SU-DHL-6 (cell line): Measurements from ENCODE around the gene CARD14.

Experiments used
- H2AFZ ChIP-seq: fragments of 200-600 bp; sonication (generic); 2 replicates; pipeline ENCODE4 v1.6.1; 2014; ENCODE audit warnings: low read depth, mild to moderate bottlenecking, moderate library complexity, mixed read lengths, antibody characterized with exemption, low read length; ENCODE audit not compliant: severe bottlenecking
- H3F3A ChIP-seq: fragments of 200-600 bp; shearing (Covaris generic); 2 replicates; pipeline ENCODE4 v1.6.0; 2016; ENCODE audit warnings: antibody characterized with exemption, mild to moderate bottlenecking; ENCODE audit not compliant: insufficient read depth
- H3K27ac ChIP-seq: fragments of 200-600 bp; sonication (generic); 2 replicates; pipeline ENCODE4 v1.5.1; 2016; ENCODE audit warnings: low read depth, mild to moderate bottlenecking, low read length, moderate library complexity, mixed read lengths
- H3K27me3 ChIP-seq: fragments of 200-600 bp; sonication (generic), shearing (Covaris generic); 2 replicates; pipeline ENCODE4 v1.6.0; 2014; ENCODE audit warnings: mild to moderate bottlenecking, low read length
- H3K36me3 ChIP-seq: fragments of 200-600 bp; sonication (generic); 2 replicates; pipeline ENCODE4 v1.6.1; 2014; ENCODE audit warnings: mild to moderate bottlenecking, low read length, mixed read lengths
- H3K4me2 ChIP-seq: fragments of 300-600, 200-600 bp; shearing (Covaris generic), sonication (generic); 2 replicates; pipeline ENCODE4 v1.6.0; 2014; ENCODE audit warnings: low read length, low read depth, mild to moderate bottlenecking; ENCODE audit not compliant: poor library complexity, severe bottlenecking
- H3K4me3 ChIP-seq: fragments of 200-600 bp; sonication (generic); 2 replicates; pipeline ENCODE4 v1.5.1; 2014; ENCODE audit warnings: antibody characterized with exemption, low read length, mild to moderate bottlenecking, mixed read lengths; ENCODE audit not compliant: insufficient read depth, poor library complexity, severe bottlenecking
- H3K79me2 ChIP-seq: fragments of 200-600 bp; sonication (generic); 2 replicates; pipeline ENCODE4 v1.6.1; 2014; ENCODE audit warnings: mild to moderate bottlenecking, low read length, moderate library complexity; ENCODE audit not compliant: insufficient read depth
- H3K9ac ChIP-seq: fragments of 200-600 bp; sonication (generic); 2 replicates; pipeline ENCODE4 v1.7.0; 2014; ENCODE audit warnings: mild to moderate bottlenecking, low read length
- H3K9me2 ChIP-seq: fragments of 200-600 bp; sonication (generic); replicated peaks from 2 replicates; pipeline ENCODE4 v1.6.1; 2014; ENCODE audit warnings: low read length; ENCODE audit not compliant: insufficient read depth
- H3K9me3 ChIP-seq: fragments of 200-600 bp; sonication (generic); 2 replicates; pipeline ENCODE4 v1.6.1; 2014; ENCODE audit warnings: low read length, mixed read lengths; ENCODE audit not compliant: insufficient read depth
- H4K20me1 ChIP-seq: fragments of 200-600 bp; sonication (generic); 2 replicates; pipeline ENCODE4 v1.6.1; 2014; ENCODE audit warnings: low read depth, mild to moderate bottlenecking, antibody characterized with exemption, low read length, moderate library complexity, mixed read lengths
- EZH2phosphoT487 ChIP-seq: fragments of 200-600 bp; sonication (generic), shearing (Covaris generic); conservative IDR thresholded peaks from 2 replicates; pipeline ENCODE4 v1.6.1; 2018; ENCODE audit warnings: mild to moderate bottlenecking, antibody characterized with exemption, low read length, moderate library complexity, mixed read lengths
- TF ChIP-seq, protein P1 (sequence below): fragments of 200-600 bp; sonication (generic); IDR thresholded peaks from one replicate; pipeline ENCODE4 v1.5.1; 2017; ENCODE audit warnings: antibody characterized with exemption, mild to moderate bottlenecking, low read length, moderate library complexity; ENCODE audit not compliant: insufficient read depth, poor library complexity, severe bottlenecking

The CARD14 gene

DNA sequence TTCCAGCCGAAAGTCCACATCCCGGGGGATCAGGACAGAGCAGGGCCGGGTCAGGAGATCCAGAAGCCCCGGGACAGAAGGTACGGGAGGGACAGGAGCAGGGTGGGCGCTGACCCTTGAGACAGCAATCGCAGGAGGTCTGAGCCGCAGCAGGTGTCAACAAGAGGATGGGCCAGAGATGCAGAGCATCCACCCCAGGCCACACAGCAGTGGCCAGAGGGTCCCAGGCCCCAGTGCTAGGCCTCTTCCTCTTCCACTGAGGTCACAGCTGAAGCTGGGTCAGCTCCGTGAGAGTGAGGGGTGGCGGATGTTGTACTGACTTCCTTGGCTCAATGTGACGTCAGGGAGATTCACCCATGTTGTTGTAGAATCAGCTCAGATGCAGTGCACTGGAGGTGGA is 82.1 kb downstream of the CARD14 start:
- TF ChIP-seq, protein P1, sequence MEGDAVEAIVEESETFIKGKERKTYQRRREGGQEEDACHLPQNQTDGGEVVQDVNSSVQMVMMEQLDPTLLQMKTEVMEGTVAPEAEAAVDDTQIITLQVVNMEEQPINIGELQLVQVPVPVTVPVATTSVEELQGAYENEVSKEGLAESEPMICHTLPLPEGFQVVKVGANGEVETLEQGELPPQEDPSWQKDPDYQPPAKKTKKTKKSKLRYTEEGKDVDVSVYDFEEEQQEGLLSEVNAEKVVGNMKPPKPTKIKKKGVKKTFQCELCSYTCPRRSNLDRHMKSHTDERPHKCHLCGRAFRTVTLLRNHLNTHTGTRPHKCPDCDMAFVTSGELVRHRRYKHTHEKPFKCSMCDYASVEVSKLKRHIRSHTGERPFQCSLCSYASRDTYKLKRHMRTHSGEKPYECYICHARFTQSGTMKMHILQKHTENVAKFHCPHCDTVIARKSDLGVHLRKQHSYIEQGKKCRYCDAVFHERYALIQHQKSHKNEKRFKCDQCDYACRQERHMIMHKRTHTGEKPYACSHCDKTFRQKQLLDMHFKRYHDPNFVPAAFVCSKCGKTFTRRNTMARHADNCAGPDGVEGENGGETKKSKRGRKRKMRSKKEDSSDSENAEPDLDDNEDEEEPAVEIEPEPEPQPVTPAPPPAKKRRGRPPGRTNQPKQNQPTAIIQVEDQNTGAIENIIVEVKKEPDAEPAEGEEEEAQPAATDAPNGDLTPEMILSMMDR = no peak
- Histone ChIP-seq H3K9me3 (no peaks in the 10 kb centered on the region), H3K36me3 (no peaks in the 10 kb centered on the region), H2AFZ (no peak overlapping the region), H3K27me3 (no peaks in the 10 kb centered on the region), H3K4me3 (no peak overlapping the region), H3K4me2 (no peak overlapping the region), H3F3A (no peaks in the 10 kb centered on the region), H3K79me2 (no peaks in the 10 kb centered on the region), H3K9me2 (no peaks in the 10 kb centered on the region), H3K9ac (no peak overlapping the region), H3K27ac (no peak overlapping the region), H4K20me1 (no peaks in the 10 kb centered on the region)

DNA sequence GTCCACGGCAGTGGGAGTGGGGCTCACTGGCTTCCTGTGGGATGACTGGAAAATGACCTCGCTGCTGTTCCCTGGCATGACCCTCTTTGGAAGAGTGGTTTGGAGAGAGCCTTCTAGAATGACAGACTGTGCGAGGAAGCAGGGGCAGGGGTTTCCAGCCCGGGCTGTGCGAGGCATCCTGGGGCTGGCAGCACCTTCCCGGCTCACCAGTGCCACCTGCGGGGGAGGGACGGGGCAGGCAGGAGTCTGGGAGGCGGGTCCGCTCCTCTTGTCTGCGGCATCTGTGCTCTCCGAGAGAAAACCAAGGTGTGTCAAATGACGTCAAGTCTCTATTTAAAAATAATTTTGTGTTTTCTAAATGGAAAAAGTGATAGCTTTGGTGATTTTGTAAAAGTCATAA is 83.0 kb downstream of the CARD14 start:
- no peak overlapping the region for H3K4me2 ChIP-seq
- H3K27ac ChIP-seq = no peak overlapping the region
- H3K4me3 ChIP-seq = no peak overlapping the region
- no peaks in the 10 kb centered on the region for H3K27me3 ChIP-seq
- no peaks in the 10 kb centered on the region for H3K9me3 ChIP-seq
- H3K36me3 ChIP-seq = no peaks in the 10 kb centered on the region
- TF ChIP-seq, protein P1 = peak; percentile 60
- TF ChIP-seq EZH2phosphoT487 = no peak
- no peak overlapping the region for H2AFZ ChIP-seq
- H3K9me2 ChIP-seq = no peaks in the 10 kb centered on the region
- no peaks in the 10 kb centered on the region for H3K79me2 ChIP-seq
- H4K20me1 ChIP-seq = no peaks in the 10 kb centered on the region
- H3K9ac ChIP-seq = no peak overlapping the region
- no peaks in the 10 kb centered on the region for H3F3A ChIP-seq

DNA sequence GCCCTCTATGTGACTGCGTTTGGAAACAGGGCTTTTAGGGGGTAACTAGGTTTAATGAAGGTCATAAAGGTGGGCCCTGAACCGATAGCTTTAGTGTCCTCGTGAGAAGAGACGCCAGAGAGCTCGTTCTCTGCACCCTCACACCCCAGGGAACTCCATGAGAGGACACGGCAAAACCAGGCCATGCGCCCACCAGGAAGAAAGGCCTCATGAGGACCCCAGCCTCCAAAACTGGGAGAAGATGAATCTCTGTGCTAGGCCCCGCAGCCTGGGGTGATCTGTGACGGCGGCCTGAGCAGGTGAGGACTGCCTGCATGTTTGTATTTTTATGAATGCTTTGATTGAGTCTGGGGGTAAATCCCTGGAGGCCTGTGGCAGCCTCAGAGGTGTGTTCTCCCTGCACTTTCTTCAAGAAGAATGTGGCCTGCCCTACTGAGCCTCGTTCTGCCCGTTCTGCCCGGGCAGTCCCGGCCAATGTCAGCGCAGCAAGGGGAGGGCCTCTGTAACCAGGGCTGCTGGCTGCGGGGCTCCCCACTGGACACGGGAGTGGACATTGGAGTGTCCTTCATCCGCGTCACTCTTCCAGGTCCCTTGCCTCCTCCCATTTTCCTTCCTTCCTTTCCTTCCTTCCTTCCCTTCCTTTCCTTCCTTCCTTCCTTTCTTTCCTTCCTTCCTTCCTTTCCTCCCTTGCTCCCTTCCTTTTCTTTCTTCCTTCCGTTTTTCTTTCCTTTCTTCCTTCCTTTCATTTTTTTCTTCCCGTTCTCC is 84.0 kb downstream of the CARD14 start:
- no peaks in the 10 kb centered on the region for H3K27me3 ChIP-seq
- no peaks in the 10 kb centered on the region for H3K9me2 ChIP-seq
- peaks cover 5% of the 10 kb centered on the region for H3F3A ChIP-seq
- H3K36me3 ChIP-seq = no peaks in the 10 kb centered on the region
- H3K4me3 ChIP-seq = no peak overlapping the region
- H3K27ac ChIP-seq = no peak overlapping the region
- H3K79me2 ChIP-seq = no peaks in the 10 kb centered on the region
- TF ChIP-seq, protein P1 = no peak
- TF ChIP-seq EZH2phosphoT487 = no peak
- no peaks in the 10 kb centered on the region for H3K9me3 ChIP-seq
- H3K4me2 ChIP-seq = no peak overlapping the region
- H2AFZ ChIP-seq = no peak overlapping the region
- H4K20me1 ChIP-seq = no peaks in the 10 kb centered on the region
- no peak overlapping the region for H3K9ac ChIP-seq
